Endothelial cell of hepatic sinusoid (primary cell): ENCODE results near the gene PNMA5.

Source experiments
- in situ Hi-C: cut with HindIII; loops from 2 replicates; pipeline ENCODE4 v1.10.0; 2017; ENCODE audit warnings: low sequenced_read_pairs

Gene PNMA5

GRCh38 chrX:152958524-152959465, 35.1 kb downstream of the PNMA5 start:
- in situ Hi-C loops: no loop called here

- in situ Hi-C loops: no loop called here
These were observed 35.9 kb downstream of the PNMA5 start for GRCh38 chrX:152958047-152958446.

DNA sequence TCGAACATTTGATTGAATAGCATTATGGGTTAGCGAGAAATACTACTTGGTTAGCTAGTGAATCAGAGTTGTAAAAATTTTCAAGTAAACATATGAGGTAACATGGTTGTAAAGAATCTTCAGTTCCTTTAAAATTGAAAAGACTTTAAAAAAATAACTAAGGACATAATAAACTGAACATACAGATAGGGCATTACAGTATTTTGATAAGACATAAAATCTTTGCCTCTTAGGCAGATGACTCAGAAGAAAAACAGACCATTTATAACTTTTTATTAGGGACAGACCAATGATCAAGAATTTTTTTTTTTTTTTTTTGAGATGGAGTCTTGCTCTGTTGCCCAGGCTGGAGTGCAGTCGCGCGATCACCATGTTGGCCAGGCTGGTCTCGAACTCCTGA, 43.1 kb downstream of the PNMA5 start:
- in situ Hi-C loops: no loop called here

DNA sequence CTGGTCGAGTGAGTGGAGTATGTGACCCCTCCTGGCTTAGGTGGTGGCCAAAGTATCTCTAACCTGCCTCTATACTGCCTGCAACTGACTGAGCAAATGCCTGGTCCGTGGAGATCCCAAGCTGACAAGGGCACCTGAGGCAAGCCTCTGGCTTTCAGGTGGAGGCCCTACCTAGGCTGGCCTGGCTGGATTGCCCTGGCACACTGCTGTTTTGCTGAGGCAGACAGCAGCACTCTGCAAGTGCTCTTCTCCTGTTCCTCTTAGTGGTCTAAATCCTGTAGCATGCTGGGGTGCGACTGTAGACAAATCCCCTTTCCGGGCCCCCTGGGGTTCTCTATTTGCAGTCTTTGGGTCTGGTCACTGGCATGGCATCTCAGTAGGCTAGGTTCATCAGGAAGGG, 44.8 kb downstream of the PNMA5 start:
- in situ Hi-C loops: no loop called here

GRCh38 chrX:152946681-152947080, 47.2 kb downstream of the PNMA5 start:
- in situ Hi-C loops: no loop called here

- in situ Hi-C loops: no loop called here
These were observed 48.6 kb downstream of the PNMA5 start for GRCh38 chrX:152945021-152945979.

DNA sequence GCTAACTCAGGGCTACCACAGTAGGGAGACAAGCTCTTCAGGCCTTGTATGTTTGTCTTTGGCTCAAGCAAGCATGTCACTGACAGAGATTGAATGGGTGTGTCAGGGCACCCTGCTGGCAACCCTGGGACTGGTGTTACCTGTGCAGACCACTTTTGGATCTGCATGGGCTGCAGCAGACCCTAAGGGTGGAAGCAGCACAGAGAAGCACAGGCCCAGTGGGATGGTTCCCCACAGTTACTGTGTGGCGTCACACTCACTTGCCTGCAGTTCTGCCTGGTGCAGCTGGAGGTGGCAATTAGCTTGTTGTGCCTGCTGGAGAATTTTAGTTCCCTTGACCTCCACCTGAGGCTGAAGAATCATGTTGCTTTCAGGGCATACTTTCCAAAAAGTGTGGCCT, 50.1 kb downstream of the PNMA5 start:
- in situ Hi-C loops: no loop called here

- in situ Hi-C loops: no loop called here
These were observed 51.9 kb downstream of the PNMA5 start for GRCh38 chrX:152942077-152942442.

- in situ Hi-C loops: no loop called here
These were observed 52.4 kb downstream of the PNMA5 start for GRCh38 chrX:152941328-152942076.
